IPS-NIHi11 (cell line): ENCODE data around the gene KLHDC10.
A peak's percentile ranks its signal among the peaks of the same experiment; 100 is the strongest.
"Not testable (repeated sequence)": the region's sequence is repeated elsewhere in the genome, so short reads cannot be mapped to it uniquely, and the experiment has no call there.

ENCODE experiments used
- DNase-seq: peaks from one replicate; pipeline ENCODE4 v3.0.0; 2012; ENCODE audit warnings: mixed read lengths, low spot score

The KLHDC10 gene

DNA sequence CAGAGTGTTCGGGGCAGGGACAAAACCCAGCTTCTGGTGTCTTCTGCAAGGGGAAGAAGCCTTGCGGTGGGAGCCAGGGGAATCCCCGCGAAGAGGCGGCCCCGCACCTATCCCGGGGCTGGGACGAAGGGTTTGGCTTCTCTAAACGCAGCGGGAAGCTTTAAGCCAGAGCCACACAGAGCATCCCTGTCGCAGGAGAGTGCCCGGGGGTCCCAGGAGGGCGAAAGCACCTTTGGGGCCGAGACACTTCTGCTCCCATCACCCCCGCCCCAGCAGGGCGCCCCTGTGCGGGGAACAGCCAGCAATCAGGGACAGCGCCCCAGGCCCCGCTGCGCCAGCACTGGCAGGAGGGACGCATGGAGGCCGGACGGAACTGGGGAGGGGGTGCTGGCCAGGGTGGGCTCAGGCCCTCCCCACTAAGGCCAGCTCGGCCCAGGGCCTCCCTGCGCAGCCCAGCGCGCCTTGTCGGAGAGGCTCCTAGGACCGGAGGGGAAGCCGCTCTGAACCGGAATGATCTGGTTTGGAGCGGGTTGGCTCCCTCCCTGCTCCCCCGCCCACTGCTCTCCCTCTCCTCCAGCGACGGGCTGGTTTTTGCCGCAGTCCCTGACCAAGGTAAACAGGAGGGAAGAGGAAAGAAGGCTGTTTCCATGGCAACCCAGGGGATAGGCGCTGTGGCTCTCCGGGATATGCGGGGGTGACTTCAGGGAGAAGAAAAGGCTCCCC, 71.0 kb downstream of the KLHDC10 start:
- peak; percentile 91 for DNase-seq

- DNase-seq = peak; percentile 23
These were observed 71.7 kb downstream of the KLHDC10 start for GRCh38 chr7:130141884-130142653.

DNA sequence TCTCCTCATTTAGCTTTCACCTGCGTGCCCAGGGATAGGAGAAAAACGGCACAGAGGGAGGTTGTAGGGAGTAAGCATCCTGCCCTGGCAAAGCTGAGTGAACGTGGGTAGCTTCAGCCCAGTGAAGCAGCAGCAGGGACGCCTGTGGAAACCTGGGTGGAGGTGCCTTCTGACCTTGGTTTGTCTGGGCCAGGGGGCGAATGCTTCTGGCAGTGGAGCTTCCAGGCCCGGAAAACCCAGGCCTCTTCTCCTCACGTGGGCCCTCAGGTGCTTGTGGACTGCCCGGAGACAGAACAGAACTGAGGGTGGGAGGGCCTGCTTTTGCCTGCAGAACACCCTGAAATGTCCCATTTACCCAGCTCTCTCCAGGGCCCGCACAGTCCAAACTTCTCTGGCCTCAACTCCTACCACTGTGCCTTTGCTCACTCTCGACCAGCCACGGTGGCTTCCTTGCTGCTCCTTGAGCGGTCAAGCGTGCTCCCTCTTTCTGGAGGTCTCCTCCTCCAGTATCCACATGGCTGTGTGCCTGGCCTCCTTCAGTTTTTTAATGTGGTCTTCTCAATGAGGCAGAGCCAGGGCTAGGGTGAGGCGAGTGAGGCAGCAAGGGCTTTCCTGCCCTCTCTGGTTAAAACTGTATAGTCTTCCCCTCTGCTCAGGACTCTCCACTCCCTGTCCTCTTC, 72.5 kb downstream of the KLHDC10 start:
- no peak for DNase-seq

DNA sequence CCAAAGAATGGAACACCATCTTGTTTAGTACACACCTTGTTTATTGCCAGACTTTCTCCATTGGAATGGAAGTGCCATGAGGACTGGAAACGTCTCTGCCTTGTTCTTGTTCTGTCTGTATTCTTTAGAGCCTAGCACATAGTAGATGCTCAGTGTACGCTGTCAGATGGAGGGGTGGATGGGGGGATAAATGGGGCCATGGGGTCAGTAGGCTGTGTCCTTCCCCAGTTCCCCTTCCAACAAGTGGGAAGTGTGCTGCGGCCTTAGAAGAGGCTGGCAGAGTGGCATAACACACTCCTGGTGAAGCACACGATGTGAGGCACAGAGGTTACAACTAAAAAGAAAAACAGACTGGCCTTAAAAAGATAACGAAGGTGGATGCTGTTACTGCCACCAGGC, 73.0 kb downstream of the KLHDC10 start:
- DNase-seq = no peak

DNA sequence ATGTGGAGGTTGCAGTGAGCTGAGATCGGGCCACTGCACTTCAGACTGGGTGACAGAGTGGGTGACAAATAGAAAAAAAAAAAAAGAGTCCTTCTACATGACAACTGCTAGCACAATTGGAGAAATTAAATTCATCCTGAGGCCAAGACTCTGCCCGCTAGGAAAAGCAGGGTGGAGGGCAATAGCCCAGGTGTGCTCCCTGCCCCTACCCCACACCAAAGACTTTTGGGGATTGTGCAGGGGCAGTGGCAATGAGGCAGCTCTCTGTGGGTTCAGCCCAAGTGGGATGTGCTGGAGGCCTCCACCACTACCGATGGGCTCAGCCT, 73.6 kb downstream of the KLHDC10 start:
- DNase-seq = no peak

DNA sequence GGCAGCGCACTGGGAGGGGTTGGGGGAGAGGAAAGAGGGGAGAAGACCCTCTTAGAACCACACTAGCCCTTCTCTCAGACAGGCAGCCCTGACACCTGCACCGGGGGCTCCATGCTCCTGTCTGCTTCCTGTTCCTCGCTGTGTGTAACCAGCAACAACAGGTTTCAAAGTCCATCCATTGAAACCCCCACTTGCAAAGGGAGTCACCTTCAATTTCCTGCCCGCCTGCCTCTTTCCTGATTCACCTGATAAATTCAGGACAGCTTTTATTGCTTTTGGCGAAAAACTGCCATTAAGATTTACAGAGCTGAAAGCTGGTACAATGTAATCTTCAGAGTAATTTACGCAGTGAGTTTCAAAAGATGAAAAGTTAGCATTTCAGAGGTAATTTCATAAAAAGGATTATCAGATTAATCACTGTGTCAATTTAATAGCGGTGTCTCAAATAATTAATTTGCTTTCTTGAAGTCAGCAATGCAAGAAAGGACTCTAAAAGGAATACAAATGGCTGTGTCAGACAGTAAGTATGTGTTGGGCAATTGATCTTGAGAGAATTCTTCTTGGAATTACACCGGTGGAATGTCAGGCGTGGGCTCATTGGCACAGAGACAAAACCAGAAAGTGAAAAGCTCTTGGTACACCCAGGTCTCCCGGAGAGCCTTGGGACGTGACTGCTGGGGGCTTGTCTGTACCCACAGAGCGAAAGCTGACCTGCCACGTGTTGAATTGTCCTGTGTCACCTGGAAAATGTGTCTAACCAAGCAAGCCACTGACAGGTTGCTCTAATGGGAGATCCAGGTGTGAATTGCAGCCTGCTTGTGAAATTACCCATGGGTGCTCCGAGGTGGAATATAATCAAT, 74.2 kb downstream of the KLHDC10 start:
- peak; percentile 27 for DNase-seq

GRCh38 chr7:130145424-130146100, 75.2 kb downstream of the KLHDC10 start:
- DNase-seq = no peak

DNA sequence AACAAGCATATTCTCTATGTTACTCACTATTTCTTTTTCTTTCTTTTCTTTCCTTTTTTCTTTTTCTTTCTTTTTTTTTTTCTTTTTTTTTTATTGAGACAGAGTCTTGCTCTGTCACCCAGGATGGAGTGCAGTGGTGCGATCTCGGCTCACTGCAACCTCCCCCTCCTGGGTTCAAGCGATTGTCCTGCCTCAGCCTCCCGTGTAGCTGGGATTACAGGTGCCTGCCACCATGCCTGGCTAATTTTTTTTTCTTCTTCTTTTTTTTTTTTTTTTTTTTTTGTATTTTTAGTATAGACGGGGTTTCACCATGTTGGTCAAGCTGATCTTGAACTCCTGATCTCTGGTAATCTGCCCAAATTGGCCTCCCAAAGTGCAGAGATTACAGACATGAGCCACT, 75.8 kb downstream of the KLHDC10 start:
- not testable (repeated sequence) for DNase-seq

GRCh38 chr7:130146693-130147405, 76.5 kb downstream of the KLHDC10 start:
- DNase-seq = no peak

DNA sequence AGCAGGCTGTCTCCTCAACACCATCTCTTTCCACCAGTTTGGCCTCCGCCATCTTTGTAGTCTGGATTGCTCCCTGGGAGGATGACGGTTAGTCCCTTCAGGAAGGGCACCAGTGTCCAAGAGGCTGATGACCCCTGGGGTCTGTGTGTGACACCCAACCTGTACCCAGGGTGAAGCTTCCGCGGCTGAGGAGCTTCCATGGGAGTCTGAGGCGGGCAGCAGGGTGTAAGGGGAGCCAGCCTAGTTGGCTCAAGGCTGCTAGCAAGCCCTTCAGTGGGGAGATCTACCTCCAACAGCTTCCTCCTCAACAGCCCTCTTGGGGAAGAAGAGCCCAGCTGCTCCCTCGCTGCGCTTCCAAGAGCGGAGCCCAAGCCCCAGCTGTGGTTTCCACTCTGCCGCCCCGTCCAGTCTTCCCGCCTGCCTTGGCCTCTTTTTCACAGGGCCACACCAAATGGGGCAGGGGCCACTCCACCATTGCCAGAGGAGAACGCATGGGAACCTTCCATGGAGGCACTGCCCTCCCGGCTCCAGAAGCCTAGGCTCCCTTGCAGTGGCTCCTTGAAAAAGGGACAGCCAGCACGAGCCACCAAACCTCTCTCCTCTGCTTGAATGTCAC, 77.5 kb downstream of the KLHDC10 start:
- no peak for DNase-seq

GRCh38 chr7:130148561-130148960, 78.2 kb downstream of the KLHDC10 start:
- DNase-seq = no peak

DNA sequence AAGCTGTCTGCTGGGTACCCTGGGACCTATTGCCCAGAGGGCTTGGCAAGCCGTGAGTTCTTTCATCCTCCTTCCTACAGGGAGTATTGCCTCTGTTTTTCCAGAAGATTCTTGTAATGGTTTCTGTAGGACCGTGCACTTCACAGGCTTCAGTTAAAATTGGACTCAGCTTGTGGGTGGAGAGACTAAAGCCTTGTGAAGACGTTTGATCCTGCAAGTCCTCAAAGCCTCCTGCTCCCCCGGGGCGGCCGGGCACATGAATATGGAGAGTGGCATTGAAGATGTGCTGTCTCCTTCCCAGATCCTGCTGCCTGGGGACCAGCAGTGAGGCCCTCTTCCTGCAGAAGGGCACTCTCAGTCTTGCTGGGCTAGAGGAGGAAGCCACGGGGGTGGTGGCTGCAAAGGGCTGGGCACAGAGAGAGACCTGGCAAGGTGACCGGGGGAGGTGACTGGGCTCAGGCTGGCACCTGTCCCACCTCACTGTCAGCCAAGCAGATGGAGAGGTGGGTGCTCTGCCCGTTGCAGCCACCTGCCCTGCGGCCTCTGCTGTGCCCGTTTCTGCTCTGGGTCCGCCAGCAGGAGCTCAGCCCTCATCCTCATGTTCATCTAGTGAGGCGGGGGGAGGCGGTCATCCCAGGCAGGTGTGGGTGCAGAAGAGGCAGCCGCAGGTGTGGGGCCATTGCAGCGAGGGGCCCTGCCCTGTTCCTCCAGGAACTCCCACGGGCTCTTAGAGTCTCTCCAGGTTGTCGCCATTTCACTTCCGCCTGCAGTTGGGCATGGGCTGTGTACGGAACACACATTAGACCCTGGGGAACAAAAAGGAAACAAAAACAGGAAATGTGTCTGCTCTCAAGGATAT, 79.2 kb downstream of the KLHDC10 start:
- no peak for DNase-seq

- DNase-seq = peak; percentile 37
These were observed 80.3 kb downstream of the KLHDC10 start for GRCh38 chr7:130150587-130150986.

DNA sequence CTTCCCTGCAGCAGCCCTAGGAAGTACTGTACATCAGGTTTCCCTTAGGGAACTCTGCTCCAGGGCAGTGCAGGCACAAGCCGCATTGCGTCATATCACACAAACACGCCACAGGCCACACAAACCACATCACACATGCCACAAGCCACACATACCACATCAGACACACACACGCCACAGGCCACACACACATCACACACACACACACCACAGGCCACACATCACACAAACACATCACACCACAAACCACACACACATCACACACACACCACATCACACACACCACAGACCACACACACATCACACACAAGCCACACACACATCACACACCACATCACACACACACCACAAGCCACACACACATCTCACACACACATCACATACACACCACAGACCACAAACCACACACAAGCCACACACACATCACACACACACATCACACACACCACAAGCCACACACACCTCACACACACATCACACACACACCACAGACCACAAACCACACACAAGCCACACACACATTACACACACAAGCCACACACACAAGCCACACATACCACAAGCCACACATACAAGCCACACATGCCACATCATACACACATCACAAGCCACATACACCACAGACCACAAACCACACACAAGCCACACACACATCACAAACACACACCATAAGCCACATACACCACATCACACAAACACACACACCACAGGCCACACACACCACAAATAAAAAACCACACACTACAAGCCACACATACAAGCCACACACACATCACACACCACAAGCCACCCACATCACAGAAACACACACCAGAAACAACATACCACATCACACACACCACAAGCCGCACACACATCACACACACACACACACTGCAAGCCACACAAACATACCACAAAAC, 81.5 kb downstream of the KLHDC10 start:
- DNase-seq = peak; percentile 2

GRCh38 chr7:130152493-130153210, 82.3 kb downstream of the KLHDC10 start:
- peak; percentile 10 for DNase-seq

DNA sequence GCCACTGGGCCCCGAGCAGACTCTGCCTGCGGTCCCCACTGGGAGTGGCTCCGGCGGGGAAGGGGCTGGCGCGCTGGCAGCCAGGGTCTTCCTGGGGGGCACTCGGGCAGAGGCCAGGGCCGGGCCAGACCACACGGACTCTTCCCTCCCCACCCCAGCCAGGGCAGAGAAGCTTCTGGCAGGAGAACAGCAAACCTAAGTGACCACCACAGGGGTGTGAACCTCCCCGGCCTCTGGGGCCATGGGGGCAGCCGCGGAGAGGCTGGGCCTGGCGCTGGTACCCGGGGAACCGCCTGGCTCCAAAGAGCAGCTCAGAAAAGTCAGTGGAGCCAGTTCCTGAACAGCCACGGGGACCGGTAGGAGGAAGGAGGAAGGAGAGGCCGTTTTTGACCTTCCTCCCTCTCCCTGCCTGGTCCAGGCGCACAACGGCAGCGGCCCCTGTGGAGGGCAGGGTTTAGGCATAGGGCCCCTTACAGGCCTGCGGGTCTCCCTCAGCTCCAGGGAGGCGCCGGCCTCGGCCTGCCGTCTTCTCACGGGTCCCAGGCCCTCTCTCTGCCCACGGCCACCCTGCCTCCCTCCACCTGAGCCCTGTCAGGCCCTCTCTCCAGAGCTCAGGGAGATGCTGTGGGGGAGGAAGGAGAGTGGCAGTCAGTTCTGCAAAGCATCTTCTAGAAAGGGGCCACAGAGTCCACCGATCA, 83.0 kb downstream of the KLHDC10 start:
- DNase-seq = peak; percentile 9

DNA sequence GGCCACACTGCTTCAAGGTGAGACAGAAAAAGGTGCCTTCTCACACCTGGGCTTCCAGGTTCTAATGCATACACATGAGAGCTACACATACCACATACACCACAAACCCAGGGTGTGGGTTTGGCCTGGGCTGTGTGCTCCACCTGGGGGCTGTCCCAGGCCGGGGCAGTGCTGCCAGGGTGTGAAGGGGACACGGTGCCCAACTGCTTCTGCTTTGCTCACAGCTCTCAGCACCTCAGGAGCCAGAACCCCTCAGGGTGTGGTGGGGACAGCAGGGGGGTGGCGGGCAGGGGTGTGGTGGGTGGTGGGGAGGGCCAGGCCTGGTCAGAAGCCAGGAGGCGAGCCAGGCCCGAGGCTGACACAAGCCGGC, 83.8 kb downstream of the KLHDC10 start:
- DNase-seq = no peak
